Activated T-cell treated with anti-CD3 and anti-CD28 coated beads, Interleukin-2, amount 50 U/mL, for 24 hours (primary cell): ENCODE data around the gene AP4S1.
"Not testable (repeated sequence)": the region's sequence is repeated elsewhere in the genome, so short reads cannot be mapped to it uniquely, and the experiment has no call there.

Experiments used
- DNase-seq: peaks from one replicate; pipeline ENCODE4 v3.0.0-alpha.2; 2020
- H3K27ac Mint-ChIP-seq: 2 replicates; pipeline ENCODE4 v1.8.0; 2020; ENCODE audit warnings: mild to moderate bottlenecking, mixed read lengths
- H3K27me3 Mint-ChIP-seq: 2 replicates; pipeline ENCODE4 v1.8.0; 2020; ENCODE audit warnings: mixed read lengths
- H3K36me3 Mint-ChIP-seq: 2 replicates; pipeline ENCODE4 v1.8.0; 2020; ENCODE audit warnings: low read depth, mixed read lengths
- H3K4me1 Mint-ChIP-seq: 2 replicates; pipeline ENCODE4 v1.8.0; 2020; ENCODE audit warnings: low read depth, mixed read lengths
- H3K4me3 Mint-ChIP-seq: 2 replicates; pipeline ENCODE4 v1.8.0; 2020; ENCODE audit warnings: mild to moderate bottlenecking, moderate library complexity, mixed read lengths
- H3K9me3 Mint-ChIP-seq: 2 replicates; pipeline ENCODE4 v1.8.0; 2020; ENCODE audit warnings: mixed read lengths

The AP4S1 gene

DNA sequence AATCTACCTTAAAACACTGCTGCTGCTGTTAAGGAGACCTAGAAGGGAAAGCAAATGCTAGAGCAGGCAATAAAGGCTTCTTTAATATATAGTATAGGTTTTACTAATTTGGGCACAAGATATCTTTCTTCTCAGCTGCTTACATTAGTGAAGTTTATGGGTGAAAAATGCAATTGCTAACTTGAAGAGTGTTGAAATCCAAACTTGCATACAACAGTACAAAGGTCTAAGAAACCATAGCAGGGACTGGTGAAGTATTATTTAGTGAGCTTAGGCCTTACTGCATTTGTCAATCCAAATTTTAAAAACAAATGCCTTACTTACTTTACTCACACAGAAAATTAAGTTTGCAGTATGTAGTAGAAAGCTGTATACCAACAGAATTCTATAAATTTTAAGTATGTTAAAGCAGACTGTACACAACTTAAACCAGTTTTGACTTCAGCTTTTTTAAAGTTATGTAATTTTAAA is 1.4 kb upstream of the AP4S1 start:
- DNase-seq = no peak
- peaks cover 54% of the 10 kb centered on the region for H3K4me1 Mint-ChIP-seq
- no peaks in the 10 kb centered on the region for H3K27me3 Mint-ChIP-seq
- H3K9me3 Mint-ChIP-seq = no peaks in the 10 kb centered on the region
- H3K27ac Mint-ChIP-seq = peak overlapping the region; percentile 51
- peaks cover 53% of the 10 kb centered on the region for H3K36me3 Mint-ChIP-seq
- H3K4me3 Mint-ChIP-seq = peak overlapping the region; percentile 86

- Mint-ChIP-seq H3K4me3 (peak overlapping the region; percentile 86), H3K36me3 (peaks cover 48% of the 10 kb centered on the region), H3K9me3 (no peaks in the 10 kb centered on the region), H3K4me1 (peaks cover 59% of the 10 kb centered on the region), H3K27me3 (no peaks in the 10 kb centered on the region), H3K27ac (peak overlapping the region; percentile 95)
- no peak for DNase-seq
These were observed 677 bp upstream of the AP4S1 start for GRCh38 chr14:31024577-31025366.

DNA sequence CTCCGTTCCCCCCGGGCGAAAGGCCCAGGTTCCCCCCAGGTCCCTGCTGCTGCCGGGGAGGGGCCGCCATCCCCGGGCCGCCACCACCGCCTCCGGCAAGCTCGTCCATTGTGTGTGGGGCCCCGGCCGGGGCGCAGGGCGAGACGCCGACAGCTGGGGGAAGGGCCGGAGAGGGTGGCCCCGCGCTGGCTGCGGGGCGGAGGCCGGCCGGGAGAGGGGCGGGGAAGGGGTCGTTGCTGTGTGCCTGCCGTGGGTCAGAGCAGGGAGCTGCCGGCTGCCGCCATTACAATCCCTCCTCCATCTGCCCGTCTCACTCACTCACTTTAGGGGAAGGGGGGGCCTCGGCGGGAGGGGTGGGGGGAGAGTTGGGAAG is 614 bp downstream of the AP4S1 start, which contains the start of gene STRN3:
STRN3 (minus strand) TSS at position 303 of the 373 bp plus-strand sequence; CDS start at position 109, 194 bp downstream.
- Mint-ChIP-seq H3K4me3 (peak within 1 kb of the TSS; percentile 86), H3K9me3 (no peaks in the 10 kb centered on the region), H3K27ac (peak within 1 kb of the TSS; percentile 97), H3K4me1 (peaks cover 61% of the 10 kb centered on the region), H3K27me3 (no peaks in the 10 kb centered on the region), H3K36me3 (peaks cover 40% of the 10 kb centered on the region)
- DNase-seq = no peak

DNA sequence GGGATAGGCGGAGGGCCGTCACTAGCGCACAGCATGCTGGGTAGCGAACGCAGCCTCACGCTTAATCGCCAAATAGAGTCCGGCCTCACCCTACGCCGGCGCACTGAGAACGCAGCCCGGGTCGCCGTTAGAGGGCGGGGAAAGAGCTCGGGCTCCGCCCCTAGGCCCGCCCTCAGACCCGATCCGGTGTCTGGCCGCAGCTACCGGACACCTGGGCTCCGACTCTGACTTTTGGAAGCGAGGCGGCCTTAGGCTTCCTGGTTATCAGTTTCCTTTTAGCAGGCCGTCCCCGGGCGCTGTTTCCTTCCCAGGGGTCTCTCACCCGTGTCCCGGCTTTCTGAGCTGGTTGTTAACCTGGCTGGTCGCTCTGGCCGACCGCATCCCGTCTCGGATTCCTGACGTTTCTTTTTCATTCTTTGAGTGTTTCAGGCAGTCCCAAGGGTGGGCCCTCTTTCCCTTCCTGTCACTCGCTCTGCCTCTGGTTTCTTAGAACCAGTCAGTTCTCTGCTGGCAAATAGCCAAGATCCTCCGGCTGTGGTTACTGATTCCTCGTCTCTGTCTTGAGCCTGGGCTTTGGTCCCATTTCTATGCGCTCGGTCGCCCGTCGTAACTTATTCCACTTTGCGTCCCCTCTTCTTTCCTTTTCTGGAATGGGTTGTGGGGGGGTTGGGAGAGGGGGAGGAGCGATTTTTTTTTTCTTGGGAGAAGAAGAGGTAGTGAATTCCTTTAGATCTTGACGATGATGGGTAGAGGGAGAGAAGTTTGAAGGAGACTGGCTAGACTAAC is 1.2 kb downstream of the AP4S1 start:
- Mint-ChIP-seq H3K27ac (peak overlapping the region; percentile 97), H3K27me3 (no peaks in the 10 kb centered on the region), H3K36me3 (peaks cover 35% of the 10 kb centered on the region), H3K4me1 (peaks cover 61% of the 10 kb centered on the region), H3K9me3 (no peaks in the 10 kb centered on the region), H3K4me3 (peak overlapping the region; percentile 86)
- DNase-seq = peak; percentile 93

GRCh38 chr14:31027847-31028246 is 2.4 kb downstream of the AP4S1 start:
- H3K9me3 Mint-ChIP-seq = no peaks in the 10 kb centered on the region
- H3K4me3 Mint-ChIP-seq = no peak overlapping the region
- H3K4me1 Mint-ChIP-seq = peaks cover 66% of the 10 kb centered on the region
- peaks cover 28% of the 10 kb centered on the region for H3K36me3 Mint-ChIP-seq
- no peak overlapping the region for H3K27ac Mint-ChIP-seq
- H3K27me3 Mint-ChIP-seq = no peaks in the 10 kb centered on the region
- DNase-seq = no peak

- Mint-ChIP-seq H3K27ac (peak overlapping the region; percentile 30), H3K9me3 (no peaks in the 10 kb centered on the region), H3K27me3 (no peaks in the 10 kb centered on the region), H3K4me3 (no peak overlapping the region), H3K36me3 (peaks cover 25% of the 10 kb centered on the region), H3K4me1 (peaks cover 62% of the 10 kb centered on the region)
- no peak for DNase-seq
These were observed 3.8 kb downstream of the AP4S1 start for GRCh38 chr14:31029016-31029970.

DNA sequence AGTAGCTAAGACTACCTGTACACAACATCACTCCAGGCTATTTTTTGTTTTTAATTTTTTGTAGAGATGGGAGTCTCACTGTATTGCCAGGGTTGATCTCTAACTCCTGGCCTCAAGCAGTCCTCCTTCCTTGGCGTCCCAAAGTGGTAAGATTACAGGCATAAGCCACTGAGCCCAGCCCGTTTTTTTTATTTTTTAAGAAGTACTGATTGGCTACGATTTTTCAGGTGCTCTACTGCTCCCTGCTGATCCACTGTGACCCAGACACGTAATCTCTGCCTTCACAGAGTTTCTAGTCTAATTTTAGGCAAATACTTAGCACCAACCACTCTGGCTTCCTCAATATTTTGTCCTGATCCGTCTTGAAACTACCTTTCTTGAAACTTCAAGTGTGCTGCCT is 5.0 kb downstream of the AP4S1 start:
- no peak for DNase-seq
- no peaks in the 10 kb centered on the region for H3K27me3 Mint-ChIP-seq
- no peak overlapping the region for H3K27ac Mint-ChIP-seq
- H3K9me3 Mint-ChIP-seq = no peaks in the 10 kb centered on the region
- peaks cover 55% of the 10 kb centered on the region for H3K4me1 Mint-ChIP-seq
- H3K4me3 Mint-ChIP-seq = no peak overlapping the region
- H3K36me3 Mint-ChIP-seq = peaks cover 15% of the 10 kb centered on the region

DNA sequence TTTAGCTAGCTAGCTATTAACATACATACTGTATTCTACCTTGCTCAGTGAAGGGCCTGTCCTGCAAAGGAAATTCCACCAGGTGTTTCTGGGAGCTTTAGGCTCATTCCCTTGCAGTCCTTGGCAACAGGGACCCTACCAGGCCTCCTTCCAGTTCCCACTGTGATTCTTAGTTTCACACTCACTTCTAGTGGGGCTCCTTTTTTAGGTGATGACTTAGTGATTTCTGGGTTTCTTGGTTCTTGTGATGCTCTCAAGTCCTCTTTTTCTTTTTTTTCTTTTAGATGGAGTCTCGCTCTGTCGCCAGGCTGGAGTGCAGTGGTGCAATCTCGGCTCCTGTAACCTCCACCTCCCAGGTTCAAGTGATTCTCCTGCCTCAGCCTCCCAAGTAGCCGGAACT is 11.1 kb downstream of the AP4S1 start:
- no peak overlapping the region for H3K27ac Mint-ChIP-seq
- H3K36me3 Mint-ChIP-seq = peaks cover 20% of the 10 kb centered on the region
- peaks cover 22% of the 10 kb centered on the region for H3K4me1 Mint-ChIP-seq
- no peak for DNase-seq
- no peaks in the 10 kb centered on the region for H3K9me3 Mint-ChIP-seq
- no peaks in the 10 kb centered on the region for H3K27me3 Mint-ChIP-seq
- no peak overlapping the region for H3K4me3 Mint-ChIP-seq

- Mint-ChIP-seq H3K4me3 (no peak overlapping the region), H3K36me3 (peaks cover 19% of the 10 kb centered on the region), H3K9me3 (no peaks in the 10 kb centered on the region), H3K4me1 (peaks cover 12% of the 10 kb centered on the region), H3K27me3 (no peaks in the 10 kb centered on the region), H3K27ac (no peak overlapping the region)
- DNase-seq = no peak
These were observed 12.3 kb downstream of the AP4S1 start for GRCh38 chr14:31037709-31038221.

DNA sequence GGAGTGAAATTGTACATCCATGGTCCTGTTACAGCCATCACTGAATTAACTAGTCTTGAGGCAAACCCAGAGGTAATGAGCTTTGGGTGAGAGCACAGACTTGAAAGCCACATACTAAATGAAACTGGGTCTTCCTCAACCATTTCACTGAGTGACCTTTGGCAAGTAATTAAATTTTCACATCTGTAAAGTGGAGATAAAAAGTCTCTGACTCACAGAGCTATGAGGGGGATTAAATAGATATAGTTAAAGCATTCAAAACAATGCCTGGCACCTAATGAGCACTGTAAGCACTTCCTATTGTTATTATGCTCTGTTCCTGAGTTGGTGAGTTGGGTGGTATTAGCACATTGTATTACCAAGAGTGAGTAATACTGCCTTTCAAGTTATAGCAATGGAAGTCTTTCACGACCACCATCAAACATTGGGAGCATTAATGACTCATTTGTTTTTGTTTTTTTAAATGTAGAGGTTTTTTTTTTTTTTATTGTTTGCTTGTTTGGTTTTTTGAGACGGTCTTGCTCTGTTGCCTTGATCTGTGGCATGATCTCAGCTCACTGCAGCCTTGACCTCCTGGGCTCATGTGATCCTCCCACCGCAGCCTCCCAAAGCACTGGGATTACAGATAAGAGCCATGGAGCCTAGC is 13.2 kb downstream of the AP4S1 start:
- no peak for DNase-seq
- no peaks in the 10 kb centered on the region for H3K9me3 Mint-ChIP-seq
- H3K4me3 Mint-ChIP-seq = no peak overlapping the region
- peaks cover 16% of the 10 kb centered on the region for H3K36me3 Mint-ChIP-seq
- H3K27me3 Mint-ChIP-seq = no peaks in the 10 kb centered on the region
- H3K27ac Mint-ChIP-seq = no peak overlapping the region
- peaks cover 7% of the 10 kb centered on the region for H3K4me1 Mint-ChIP-seq

- Mint-ChIP-seq H3K27me3 (no peaks in the 10 kb centered on the region), H3K36me3 (peaks cover 11% of the 10 kb centered on the region), H3K4me1 (peaks cover 11% of the 10 kb centered on the region), H3K4me3 (no peak overlapping the region), H3K27ac (no peak overlapping the region), H3K9me3 (no peaks in the 10 kb centered on the region)
- no peak for DNase-seq
These were observed 16.9 kb downstream of the AP4S1 start for GRCh38 chr14:31042300-31042699.

DNA sequence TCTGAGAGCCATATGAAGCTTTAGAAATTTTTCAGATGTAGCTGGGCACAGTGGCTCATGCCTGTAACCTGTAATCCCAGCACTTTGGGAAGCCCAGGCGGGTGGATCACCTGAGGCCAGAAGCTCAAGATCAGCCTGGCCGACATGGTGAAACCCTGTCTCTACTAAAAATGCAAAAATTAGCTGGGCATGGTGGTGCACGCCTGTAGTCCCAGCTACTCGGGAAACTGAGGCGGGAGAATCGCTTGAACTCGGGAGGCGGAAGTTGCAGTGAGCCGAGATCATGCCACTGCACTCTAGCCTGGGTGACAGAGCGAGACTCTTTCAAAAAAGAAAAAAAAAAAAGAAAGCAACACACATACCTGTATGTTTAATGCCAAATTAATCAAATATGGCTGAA is 17.4 kb downstream of the AP4S1 start:
- not testable (repeated sequence) for H3K4me3 Mint-ChIP-seq, H3K36me3 Mint-ChIP-seq, H3K27me3 Mint-ChIP-seq, H3K27ac Mint-ChIP-seq, H3K9me3 Mint-ChIP-seq, DNase-seq
- H3K4me1 Mint-ChIP-seq = peaks cover 11% of the 10 kb centered on the region

DNA sequence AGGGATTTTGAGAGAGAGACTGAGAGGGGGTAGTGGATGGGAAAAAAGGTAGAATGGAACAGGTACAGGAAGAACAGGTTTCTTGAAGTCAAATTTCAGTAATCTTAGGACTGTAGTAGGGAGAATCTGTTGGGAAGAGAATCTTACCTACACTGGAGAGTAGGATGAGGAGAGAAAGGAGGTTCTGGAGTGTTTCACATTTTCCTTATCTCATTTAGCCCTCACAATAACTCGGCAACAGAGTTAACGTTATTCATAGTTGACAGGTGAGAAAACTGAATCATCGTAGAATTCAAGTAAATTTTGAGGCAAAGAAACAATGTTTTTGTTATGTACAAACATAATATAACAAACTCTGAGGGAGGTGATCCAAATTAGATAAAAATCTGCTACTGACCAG is 17.9 kb downstream of the AP4S1 start:
- H3K4me3 Mint-ChIP-seq = no peak overlapping the region
- H3K27me3 Mint-ChIP-seq = no peaks in the 10 kb centered on the region
- no peaks in the 10 kb centered on the region for H3K9me3 Mint-ChIP-seq
- DNase-seq = no peak
- no peak overlapping the region for H3K27ac Mint-ChIP-seq
- peaks cover 3% of the 10 kb centered on the region for H3K36me3 Mint-ChIP-seq
- H3K4me1 Mint-ChIP-seq = peaks cover 9% of the 10 kb centered on the region
